HL-60 (cell line): ENCODE results near the gene MRPS31.

ENCODE experiments used
- POLR2AphosphoS5 ChIP-seq: IDR thresholded peaks from 2 replicates; pipeline ENCODE4 v1.6.1; 2012; ENCODE audit warnings: low read depth
- TF ChIP-seq, protein P1 (sequence below): IDR thresholded peaks from one replicate; pipeline ENCODE4 v1.5.1; 2011; ENCODE audit warnings: low read length, control low read depth, inconsistent platforms; ENCODE audit not compliant: insufficient read depth

- TF ChIP-seq, protein P1, sequence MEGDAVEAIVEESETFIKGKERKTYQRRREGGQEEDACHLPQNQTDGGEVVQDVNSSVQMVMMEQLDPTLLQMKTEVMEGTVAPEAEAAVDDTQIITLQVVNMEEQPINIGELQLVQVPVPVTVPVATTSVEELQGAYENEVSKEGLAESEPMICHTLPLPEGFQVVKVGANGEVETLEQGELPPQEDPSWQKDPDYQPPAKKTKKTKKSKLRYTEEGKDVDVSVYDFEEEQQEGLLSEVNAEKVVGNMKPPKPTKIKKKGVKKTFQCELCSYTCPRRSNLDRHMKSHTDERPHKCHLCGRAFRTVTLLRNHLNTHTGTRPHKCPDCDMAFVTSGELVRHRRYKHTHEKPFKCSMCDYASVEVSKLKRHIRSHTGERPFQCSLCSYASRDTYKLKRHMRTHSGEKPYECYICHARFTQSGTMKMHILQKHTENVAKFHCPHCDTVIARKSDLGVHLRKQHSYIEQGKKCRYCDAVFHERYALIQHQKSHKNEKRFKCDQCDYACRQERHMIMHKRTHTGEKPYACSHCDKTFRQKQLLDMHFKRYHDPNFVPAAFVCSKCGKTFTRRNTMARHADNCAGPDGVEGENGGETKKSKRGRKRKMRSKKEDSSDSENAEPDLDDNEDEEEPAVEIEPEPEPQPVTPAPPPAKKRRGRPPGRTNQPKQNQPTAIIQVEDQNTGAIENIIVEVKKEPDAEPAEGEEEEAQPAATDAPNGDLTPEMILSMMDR = no peak
- TF ChIP-seq POLR2AphosphoS5 = no peak
These were observed 42.4 kb downstream of the MRPS31 start for GRCh38 chr13:40728595-40728994.
